ENCODE measurements around the gene P3H2. TPM values are rescaled to one million over a fixed set of nuclear protein-coding genes. Genes with fewer than 3 reads are reported as not detected.

Gene P3H2
- total RNA-seq, 6 experiments from 2014 or later: 37.6 to 43.2 (median 39.5) TPM

DNA sequence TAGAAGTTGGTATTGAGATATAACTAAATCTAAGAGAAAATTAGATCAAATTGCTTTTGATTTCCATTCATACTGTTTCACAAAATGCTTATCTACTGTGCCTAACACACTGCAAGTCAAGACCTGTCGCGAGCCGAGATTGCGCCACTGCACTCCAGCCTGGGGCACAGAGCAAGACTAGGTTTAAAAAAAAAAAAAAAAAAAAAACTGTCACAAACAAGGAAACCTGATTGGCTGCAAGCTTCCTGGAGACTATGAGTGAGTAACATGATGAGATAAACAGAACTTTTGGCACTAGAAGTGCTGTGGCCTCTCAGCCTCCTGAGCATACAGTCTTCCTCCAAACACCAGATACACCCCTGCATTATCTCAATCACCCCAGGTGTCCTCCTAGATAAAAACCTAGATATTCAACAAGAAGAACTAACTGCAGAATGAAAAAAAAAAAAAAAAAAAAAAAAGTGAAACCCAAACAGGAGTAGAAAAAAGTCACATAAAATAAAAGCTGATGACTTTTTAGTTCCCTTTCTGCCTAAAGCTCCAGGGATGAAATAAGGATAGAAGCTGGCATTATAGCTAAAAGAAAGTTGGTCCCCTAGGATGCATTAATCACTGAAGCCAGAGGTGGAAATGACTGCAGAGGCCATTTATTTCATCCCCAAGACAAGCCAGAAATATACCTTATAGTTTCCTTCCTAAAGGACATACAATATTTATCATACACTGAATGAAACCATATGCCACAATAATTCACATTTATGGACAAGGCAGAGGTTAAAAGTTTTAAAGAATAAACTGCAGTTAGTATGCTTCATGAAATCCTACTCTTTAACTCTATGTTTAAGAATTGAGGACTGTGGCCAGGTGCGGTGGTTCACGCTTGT lies 82.4 kb downstream of the P3H2 start:
- TF ChIP-seq, protein P1, sequence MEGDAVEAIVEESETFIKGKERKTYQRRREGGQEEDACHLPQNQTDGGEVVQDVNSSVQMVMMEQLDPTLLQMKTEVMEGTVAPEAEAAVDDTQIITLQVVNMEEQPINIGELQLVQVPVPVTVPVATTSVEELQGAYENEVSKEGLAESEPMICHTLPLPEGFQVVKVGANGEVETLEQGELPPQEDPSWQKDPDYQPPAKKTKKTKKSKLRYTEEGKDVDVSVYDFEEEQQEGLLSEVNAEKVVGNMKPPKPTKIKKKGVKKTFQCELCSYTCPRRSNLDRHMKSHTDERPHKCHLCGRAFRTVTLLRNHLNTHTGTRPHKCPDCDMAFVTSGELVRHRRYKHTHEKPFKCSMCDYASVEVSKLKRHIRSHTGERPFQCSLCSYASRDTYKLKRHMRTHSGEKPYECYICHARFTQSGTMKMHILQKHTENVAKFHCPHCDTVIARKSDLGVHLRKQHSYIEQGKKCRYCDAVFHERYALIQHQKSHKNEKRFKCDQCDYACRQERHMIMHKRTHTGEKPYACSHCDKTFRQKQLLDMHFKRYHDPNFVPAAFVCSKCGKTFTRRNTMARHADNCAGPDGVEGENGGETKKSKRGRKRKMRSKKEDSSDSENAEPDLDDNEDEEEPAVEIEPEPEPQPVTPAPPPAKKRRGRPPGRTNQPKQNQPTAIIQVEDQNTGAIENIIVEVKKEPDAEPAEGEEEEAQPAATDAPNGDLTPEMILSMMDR (IDR thresholded peaks at IDR 0.05): no peak
- peak overlapping the region; percentile 71 for H3K27ac Mint-ChIP-seq
- peak; percentile 69 for DNase-seq
- H3K9me3 Mint-ChIP-seq: no peaks in the 10 kb centered on the region
- H3K4me1 Mint-ChIP-seq (ENCODE audit: low read depth): peaks cover 55% of the 10 kb centered on the region
- H3K36me3 Mint-ChIP-seq (ENCODE audit: low read depth): peaks cover 4% of the 10 kb centered on the region; the same call in 1 of the 2 replicates
- H3K4me3 Mint-ChIP-seq: no peak overlapping the region
- H3K27me3 Mint-ChIP-seq (ENCODE audit: insufficient read depth): no peaks in the 10 kb centered on the region

DNA sequence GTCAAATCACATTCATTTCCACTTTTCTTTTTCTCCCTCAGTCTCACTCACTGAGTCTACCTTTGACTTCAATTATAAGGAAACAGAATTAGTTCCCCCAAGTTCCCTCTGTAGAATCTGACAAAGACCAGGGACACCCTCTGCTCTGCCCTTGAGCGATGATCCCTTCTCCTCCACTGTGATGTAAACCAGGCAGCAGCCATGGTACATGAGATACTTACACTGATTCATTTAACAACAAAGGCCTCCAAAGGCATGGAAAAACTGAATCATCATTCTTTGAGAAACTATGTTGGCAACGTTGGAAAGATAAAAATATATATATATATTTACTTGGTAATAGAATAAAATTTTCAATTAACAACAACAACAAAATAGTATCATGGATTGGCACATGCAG lies 84.1 kb downstream of the P3H2 start:
- peaks cover 53% of the 10 kb centered on the region for H3K4me1 Mint-ChIP-seq (ENCODE audit: low read depth)
- H3K36me3 Mint-ChIP-seq (ENCODE audit: low read depth): peaks cover 4% of the 10 kb centered on the region; the same call in 1 of the 2 replicates
- no peaks in the 10 kb centered on the region for H3K27me3 Mint-ChIP-seq (ENCODE audit: insufficient read depth)
- TF ChIP-seq, protein P1 (IDR thresholded peaks at IDR 0.05): no peak
- H3K9me3 Mint-ChIP-seq: no peaks in the 10 kb centered on the region
- H3K4me3 Mint-ChIP-seq: no peak overlapping the region
- DNase-seq: peak; percentile 68
- H3K27ac Mint-ChIP-seq: peak overlapping the region; percentile 78

DNA sequence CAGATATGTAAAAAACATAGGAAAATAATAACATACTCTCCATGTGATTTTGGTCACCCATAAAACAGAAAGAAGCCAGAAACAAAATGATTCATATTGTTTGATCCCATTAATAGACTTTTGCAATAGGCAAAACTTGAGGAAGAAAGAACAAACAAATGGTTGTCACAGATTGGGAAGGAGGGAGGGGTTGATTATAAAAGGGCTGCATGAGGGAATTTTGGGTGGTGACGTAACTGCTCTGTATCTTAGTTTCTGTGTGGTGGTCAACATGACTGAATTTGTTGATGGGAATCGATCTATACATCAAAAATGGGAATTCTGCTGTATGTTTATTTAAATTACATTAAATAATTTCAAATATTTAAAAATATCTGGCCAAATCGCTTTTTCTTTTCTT lies 86.3 kb downstream of the P3H2 start:
- Mint-ChIP-seq H3K36me3 (ENCODE audit: low read depth) (peaks cover 4% of the 10 kb centered on the region; the same call in 1 of the 2 replicates), H3K27me3 (ENCODE audit: insufficient read depth) (no peaks in the 10 kb centered on the region), H3K9me3 (no peaks in the 10 kb centered on the region), H3K4me1 (ENCODE audit: low read depth) (peaks cover 51% of the 10 kb centered on the region), H3K27ac (no peak overlapping the region), H3K4me3 (no peak overlapping the region)
- TF ChIP-seq, protein P1 (IDR thresholded peaks at IDR 0.05): no peak
- DNase-seq: no peak

DNA sequence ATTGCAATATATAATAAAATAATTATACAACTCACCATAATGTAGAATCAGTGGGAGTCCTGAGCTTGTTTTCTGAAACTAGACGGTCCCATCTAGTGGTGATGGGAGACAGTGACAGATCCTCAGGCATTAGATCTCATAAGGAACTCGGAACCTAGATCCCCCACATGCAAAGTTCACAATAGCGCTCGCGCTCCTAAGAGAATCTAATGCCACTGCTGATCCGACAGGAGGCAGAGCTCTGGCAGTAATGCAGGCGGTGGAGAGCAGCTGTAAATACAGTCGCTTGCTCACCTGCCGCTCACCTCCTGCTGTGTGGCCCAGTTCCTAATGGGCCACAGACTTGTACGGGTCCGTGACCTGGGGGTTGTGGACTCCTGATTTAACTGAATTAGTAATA lies 87.8 kb downstream of the P3H2 start:
- DNase-seq: no peak
- Mint-ChIP-seq H3K27me3 (ENCODE audit: insufficient read depth) (no peaks in the 10 kb centered on the region), H3K9me3 (no peaks in the 10 kb centered on the region), H3K4me1 (ENCODE audit: low read depth) (peaks cover 45% of the 10 kb centered on the region), H3K4me3 (no peak overlapping the region), H3K36me3 (ENCODE audit: low read depth) (peaks cover 4% of the 10 kb centered on the region; the same call in 1 of the 2 replicates), H3K27ac (no peak overlapping the region)
- TF ChIP-seq, protein P1 (IDR thresholded peaks at IDR 0.05): no peak

DNA sequence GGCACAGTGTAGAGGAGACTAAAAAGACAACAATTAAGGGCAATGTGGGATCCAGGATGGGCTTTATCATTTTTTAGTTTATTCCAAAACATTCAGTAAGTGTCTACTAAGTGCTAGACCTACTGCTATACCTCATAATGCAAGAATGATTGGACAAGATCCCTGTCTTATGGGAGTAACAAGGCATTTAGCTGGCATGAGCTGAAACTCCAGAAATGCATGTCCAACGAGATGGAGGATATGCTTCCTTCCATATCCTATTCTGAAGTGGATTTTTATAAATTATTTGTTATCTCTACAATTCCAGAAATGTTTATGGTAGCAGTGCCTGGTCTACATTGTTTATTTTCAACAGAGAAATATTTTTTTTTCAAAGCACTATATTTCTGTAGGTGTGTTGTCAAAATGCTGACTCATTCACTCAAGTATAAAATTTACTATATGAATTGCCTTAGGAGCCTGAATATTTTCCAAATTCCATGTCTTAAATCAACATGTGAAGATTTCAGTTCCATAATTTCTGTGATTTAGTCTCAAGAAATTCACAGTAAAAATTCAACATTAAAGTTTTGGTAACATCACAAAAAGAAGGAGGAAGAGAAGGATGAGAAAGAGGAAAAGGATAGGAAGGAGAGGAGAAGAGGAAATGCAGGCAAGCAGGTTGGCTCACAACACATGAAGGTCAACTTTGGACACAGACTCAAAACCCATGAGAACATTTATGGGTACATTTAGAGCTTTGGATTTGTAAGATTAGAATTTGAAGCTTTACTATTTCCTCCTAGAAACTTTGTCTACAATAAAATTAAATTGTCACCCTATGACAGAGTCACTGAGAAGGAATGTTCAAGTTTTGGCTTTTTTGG lies 88.6 kb downstream of the P3H2 start:
- H3K27me3 Mint-ChIP-seq (ENCODE audit: insufficient read depth): no peaks in the 10 kb centered on the region
- peak overlapping the region; percentile 85 for H3K27ac Mint-ChIP-seq
- H3K9me3 Mint-ChIP-seq: no peaks in the 10 kb centered on the region
- TF ChIP-seq, protein P1 (IDR thresholded peaks at IDR 0.05): no peak
- H3K36me3 Mint-ChIP-seq (ENCODE audit: low read depth): peaks cover 4% of the 10 kb centered on the region; the same call in 1 of the 2 replicates
- DNase-seq: no peak
- peaks cover 38% of the 10 kb centered on the region for H3K4me1 Mint-ChIP-seq (ENCODE audit: low read depth)
- H3K4me3 Mint-ChIP-seq: peak overlapping the region; percentile 60

All from HFFc6 (cell line).